Progenitor cell of endocrine pancreas (in vitro differentiated cells): ENCODE measurements around the gene SLC7A7. TPM values are rescaled to one million over a fixed set of nuclear protein-coding genes. Genes with fewer than 3 reads are reported as not detected.

ENCODE experiments used
- DNase-seq: peaks from one replicate; pipeline ENCODE4 v3.0.0; 2021; ENCODE audit warnings: low spot score; ENCODE audit not compliant: unreplicated experiment
- H3K27ac Mint-ChIP-seq: 2 replicates; pipeline ENCODE4 v1.8.0; 2021; ENCODE audit warnings: mild to moderate bottlenecking, moderate library complexity, mixed read lengths
- H3K27me3 Mint-ChIP-seq: 2 replicates; pipeline ENCODE4 v1.8.0; 2021; ENCODE audit warnings: mixed read lengths
- H3K36me3 Mint-ChIP-seq: 2 replicates; pipeline ENCODE4 v1.8.0; 2022; ENCODE audit warnings: mixed read lengths; ENCODE audit not compliant: insufficient read depth
- H3K4me1 Mint-ChIP-seq: 2 replicates; pipeline ENCODE4 v1.8.0; 2021; ENCODE audit warnings: low read depth, mixed read lengths
- H3K4me3 Mint-ChIP-seq: 2 replicates; pipeline ENCODE4 v1.8.0; 2021; ENCODE audit warnings: low read depth, mild to moderate bottlenecking, moderate library complexity, mixed read lengths
- H3K9me3 Mint-ChIP-seq: 2 replicates; pipeline ENCODE4 v1.8.0; 2021; ENCODE audit warnings: low read depth, mixed read lengths
- CTCF ChIP-seq: fragments of 200-600 bp; sonication (generic); IDR thresholded peaks from one replicate; pipeline ENCODE4 v1.5.0; 2021; ENCODE audit warnings: antibody characterized with exemption, mild to moderate bottlenecking; ENCODE audit not compliant: unreplicated experiment
- total RNA-seq: library from RNA; stranded (reverse); gene quantifications from 2 replicates; pipeline ENCODE4 v1.2.1, GENCODE V29; 2021

Gene SLC7A7
- total RNA-seq, 1 donor from 2014 or later, result 6.7 TPM

GRCh38 chr14:22774011-22774706 is 41.1 kb downstream of the SLC7A7 start:
- Mint-ChIP-seq H3K27me3 (no peaks in the 10 kb centered on the region), H3K4me1 (no peaks in the 10 kb centered on the region), H3K4me3 (no peak overlapping the region), H3K36me3 (peaks cover 20% of the 10 kb centered on the region), H3K9me3 (no peaks in the 10 kb centered on the region), H3K27ac (no peak overlapping the region)
- no peak for DNase-seq
- no peak for TF ChIP-seq CTCF

- TF ChIP-seq CTCF, result no peak
- no peak for DNase-seq
- H3K27ac Mint-ChIP-seq, result no peak overlapping the region
- no peak overlapping the region for H3K4me3 Mint-ChIP-seq
- H3K4me1 Mint-ChIP-seq, result peaks cover 3% of the 10 kb centered on the region
- no peaks in the 10 kb centered on the region for H3K27me3 Mint-ChIP-seq
- H3K9me3 Mint-ChIP-seq, result no peaks in the 10 kb centered on the region
- peaks cover 25% of the 10 kb centered on the region for H3K36me3 Mint-ChIP-seq
These were observed 41.8 kb downstream of the SLC7A7 start for GRCh38 chr14:22773162-22774010.

- no peak overlapping the region for H3K4me3 Mint-ChIP-seq
- H3K27ac Mint-ChIP-seq, result no peak overlapping the region
- TF ChIP-seq CTCF, result no peak
- no peak for DNase-seq
- no peaks in the 10 kb centered on the region for H3K27me3 Mint-ChIP-seq
- peaks cover 25% of the 10 kb centered on the region for H3K36me3 Mint-ChIP-seq
- H3K9me3 Mint-ChIP-seq, result no peaks in the 10 kb centered on the region
- H3K4me1 Mint-ChIP-seq, result peaks cover 6% of the 10 kb centered on the region
These were observed 42.5 kb downstream of the SLC7A7 start for GRCh38 chr14:22772725-22773124.

- Mint-ChIP-seq H3K4me3 (no peak overlapping the region), H3K36me3 (peaks cover 26% of the 10 kb centered on the region), H3K27ac (no peak overlapping the region), H3K9me3 (no peaks in the 10 kb centered on the region), H3K4me1 (peaks cover 17% of the 10 kb centered on the region), H3K27me3 (no peaks in the 10 kb centered on the region)
- no peak for DNase-seq
- TF ChIP-seq CTCF, result no peak
These were observed 44.6 kb downstream of the SLC7A7 start for GRCh38 chr14:22770481-22771187.

GRCh38 chr14:22769369-22769768 is 45.9 kb downstream of the SLC7A7 start:
- peaks cover 17% of the 10 kb centered on the region for H3K4me1 Mint-ChIP-seq
- no peak overlapping the region for H3K4me3 Mint-ChIP-seq
- H3K27me3 Mint-ChIP-seq, result no peaks in the 10 kb centered on the region
- no peak for DNase-seq
- no peaks in the 10 kb centered on the region for H3K9me3 Mint-ChIP-seq
- peaks cover 26% of the 10 kb centered on the region for H3K36me3 Mint-ChIP-seq
- H3K27ac Mint-ChIP-seq, result no peak overlapping the region
- TF ChIP-seq CTCF, result no peak
